CD14-positive monocyte (primary cell): ENCODE data around the gene CMTM8. TPM values are rescaled to one million over a fixed set of nuclear protein-coding genes. Genes with fewer than 3 reads are reported as not detected.
A peak's percentile ranks its signal among the peaks of the same experiment; 100 is the strongest.

ENCODE experiments used
- DNase-seq, 3 donors: peaks; one replicate each; pipeline ENCODE4 v3.0.0-alpha.2; 2011 to 2022
- H2AFZ ChIP-seq: 2 replicates; pipeline ENCODE4 v1.6.0; 2012; ENCODE audit warnings: mild to moderate bottlenecking, low read depth, low read length, inconsistent platforms; ENCODE audit not compliant: insufficient read depth, poor library complexity, severe bottlenecking
- H3K27ac ChIP-seq, 2 donors: 1 replicate in 1 of 2; 2 replicates in 1 of 2; pipeline ENCODE4 v1.5.1; 2012 to 2013; ENCODE audit warnings: low read length in 2 of 2, control low read depth in 1 of 2, inconsistent platforms in 1 of 2, low read depth in 1 of 2, mild to moderate bottlenecking in 1 of 2
- H3K27me3 ChIP-seq, 2 donors: one replicate each; pipeline versions ENCODE4 v1.6.0 to v1.6.1; 2011 to 2013; ENCODE audit warnings: low read length in 2 of 2; ENCODE audit not compliant: control insufficient read depth in 2 of 2, insufficient read depth in 2 of 2
- H3K36me3 ChIP-seq, 2 donors: replicated peaks in 1 of 2; 1 replicate in 1 of 2; 2 replicates in 1 of 2; pipeline versions ENCODE4 v1.5.1 to v1.6.1; 2012 to 2013; ENCODE audit warnings: low read length in 2 of 2, control low read depth in 1 of 2, inconsistent platforms in 1 of 2, mild to moderate bottlenecking in 1 of 2; ENCODE audit not compliant: insufficient read depth in 2 of 2, control insufficient read depth in 1 of 2
- H3K4me1 ChIP-seq, 2 donors: 1 replicate in 1 of 2; 2 replicates in 1 of 2; pipeline versions ENCODE4 v1.5.1 to v1.6.1; 2012 to 2013; ENCODE audit warnings: low read length in 2 of 2, control low read depth in 1 of 2, inconsistent platforms in 1 of 2, mild to moderate bottlenecking in 1 of 2, moderate library complexity in 1 of 2; ENCODE audit not compliant: insufficient read depth in 2 of 2, control insufficient read depth in 1 of 2
- H3K4me2 ChIP-seq: replicated peaks from 2 replicates; pipeline ENCODE3; 2012; ENCODE audit warnings: low read length, moderate library complexity, mild to moderate bottlenecking; ENCODE audit not compliant: poor library complexity, severe bottlenecking; ENCODE audit errors: extremely low read depth
- H3K4me3 ChIP-seq, 3 experiments: fragments of 200-600 bp in 1 of 3; sonication (generic) in 1 of 3; replicated peaks in 1 of 3; 1 replicate in 2 of 3; 2 replicates in 1 of 3; pipeline ENCODE4 v1.5.1; 2011 to 2013; ENCODE audit warnings: low read length in 3 of 3, mild to moderate bottlenecking in 3 of 3, control low read depth in 2 of 3, low read depth in 2 of 3, inconsistent platforms in 1 of 3, moderate library complexity in 1 of 3
- H3K79me2 ChIP-seq: 2 replicates; pipeline ENCODE4 v1.6.0; 2012; ENCODE audit warnings: mild to moderate bottlenecking, control low read depth, inconsistent platforms, low read length, moderate library complexity; ENCODE audit not compliant: insufficient read depth
- H3K9ac ChIP-seq: 2 replicates; pipeline ENCODE4 v1.6.0; 2017; ENCODE audit warnings: low read length, mild to moderate bottlenecking; ENCODE audit not compliant: insufficient read depth, poor library complexity, severe bottlenecking
- H3K9me3 ChIP-seq, 2 donors: replicated peaks in 1 of 2; 1 replicate in 1 of 2; 2 replicates in 1 of 2; pipeline versions ENCODE4 v1.5.1 to v1.6.1; 2012 to 2013; ENCODE audit warnings: low read length in 2 of 2, control low read depth in 1 of 2; ENCODE audit not compliant: control insufficient read depth in 1 of 2, insufficient read depth in 1 of 2
- H4K20me1 ChIP-seq: 2 replicates; pipeline ENCODE4 v1.6.0; 2012; ENCODE audit warnings: mild to moderate bottlenecking, low read length, control low read depth, moderate library complexity; ENCODE audit not compliant: insufficient read depth
- H3K27ac Mint-ChIP-seq, 7 donors: one replicate each; pipeline ENCODE4 v1.8.0; 2020; ENCODE audit warnings: mild to moderate bottlenecking in 7 of 7, mixed read lengths in 7 of 7, moderate library complexity in 6 of 7, inconsistent platforms in 2 of 7
- H3K27me3 Mint-ChIP-seq, 3 donors: one replicate each; pipeline ENCODE4 v1.8.0; 2021 to 2022; ENCODE audit warnings: low read depth in 3 of 3, mild to moderate bottlenecking in 3 of 3, mixed read lengths in 3 of 3, moderate library complexity in 3 of 3, inconsistent platforms in 1 of 3
- H3K36me3 Mint-ChIP-seq, 2 donors: one replicate each; pipeline ENCODE4 v1.8.0; 2020; ENCODE audit warnings: mixed read lengths in 2 of 2, inconsistent platforms in 1 of 2, mild to moderate bottlenecking in 1 of 2
- H3K4me1 Mint-ChIP-seq: one replicate; pipeline ENCODE4 v1.8.0; 2020; ENCODE audit warnings: mild to moderate bottlenecking, mixed read lengths
- H3K4me3 Mint-ChIP-seq, 2 donors: one replicate each; pipeline ENCODE4 v1.8.0; 2020; ENCODE audit warnings: mild to moderate bottlenecking in 2 of 2, mixed read lengths in 2 of 2, moderate library complexity in 1 of 2
- H3K9me3 Mint-ChIP-seq, 7 donors: one replicate each; pipeline ENCODE4 v1.8.0; 2020 to 2022; ENCODE audit warnings: mixed read lengths in 7 of 7, mild to moderate bottlenecking in 6 of 7, moderate library complexity in 6 of 7, inconsistent platforms in 2 of 7
- WGBS: methylation state at CpG from one replicate; pipeline ENCODE4 v1.1.5; 2013; ENCODE audit warnings: missing lambda C conversion rate; ENCODE audit not compliant: insufficient coverage; 5-methylcytosine and 5-hydroxymethylcytosine counted together
- intact Hi-C, 2 donors: fragments of 100-400 bp; cut with micrococcal nuclease; formaldehyde crosslinking; loops; one replicate each; pipeline versions ENCODE4 v1.15.0 to v1.15.1; 2023
- polyA plus RNA-seq, 3 donors: library from polyadenylated mRNA; depleted of rRNA in 1 of 3; unstranded in 2 of 3; stranded (reverse) in 1 of 3; fragments of 300-500 nt in 2 of 3; fragments of >200 nt in 1 of 3; fragmentation: Illumina TruSeq in 2 of 3; gene quantifications; 1 replicate in 2 of 3; 2 replicates in 1 of 3; pipeline ENCODE4 v1.2.3, GENCODE V29; 2012 to 2021
- TF ChIP-seq, protein P1 (sequence below): fragments of 200-600 bp; IDR thresholded peaks from one replicate; pipeline ENCODE4 v1.8.0; 2022; ENCODE audit warnings: antibody characterized with exemption, mild to moderate bottlenecking

CMTM8 gene
- polyA plus RNA-seq, 3 donors: 0.46 to 2.5 (median 0.94) TPM

DNA sequence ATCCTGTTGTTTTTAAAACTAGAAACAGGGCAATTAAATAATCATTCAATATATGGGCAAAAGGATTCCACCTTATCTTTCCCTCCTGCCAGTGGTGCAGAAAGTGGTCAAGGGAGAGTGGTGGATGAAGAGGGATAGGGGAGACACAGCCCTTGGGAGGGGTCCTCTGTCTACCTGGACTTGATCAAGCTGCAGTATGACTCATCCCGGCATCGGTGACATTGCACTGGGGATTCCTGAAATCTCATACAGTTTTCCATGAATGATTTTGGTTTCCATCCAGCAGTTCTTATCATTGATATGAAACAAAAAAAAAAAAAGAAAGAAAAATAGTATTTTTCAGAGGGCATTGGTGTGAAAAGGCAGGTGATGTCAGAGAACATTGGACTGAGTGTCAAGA, 62.9 kb downstream of the CMTM8 start:
- H4K20me1 ChIP-seq: no peaks in the 10 kb centered on the region
- no peak overlapping the region for H3K27ac Mint-ChIP-seq
- H3K4me3 ChIP-seq: no peak overlapping the region
- TF ChIP-seq, protein P1, sequence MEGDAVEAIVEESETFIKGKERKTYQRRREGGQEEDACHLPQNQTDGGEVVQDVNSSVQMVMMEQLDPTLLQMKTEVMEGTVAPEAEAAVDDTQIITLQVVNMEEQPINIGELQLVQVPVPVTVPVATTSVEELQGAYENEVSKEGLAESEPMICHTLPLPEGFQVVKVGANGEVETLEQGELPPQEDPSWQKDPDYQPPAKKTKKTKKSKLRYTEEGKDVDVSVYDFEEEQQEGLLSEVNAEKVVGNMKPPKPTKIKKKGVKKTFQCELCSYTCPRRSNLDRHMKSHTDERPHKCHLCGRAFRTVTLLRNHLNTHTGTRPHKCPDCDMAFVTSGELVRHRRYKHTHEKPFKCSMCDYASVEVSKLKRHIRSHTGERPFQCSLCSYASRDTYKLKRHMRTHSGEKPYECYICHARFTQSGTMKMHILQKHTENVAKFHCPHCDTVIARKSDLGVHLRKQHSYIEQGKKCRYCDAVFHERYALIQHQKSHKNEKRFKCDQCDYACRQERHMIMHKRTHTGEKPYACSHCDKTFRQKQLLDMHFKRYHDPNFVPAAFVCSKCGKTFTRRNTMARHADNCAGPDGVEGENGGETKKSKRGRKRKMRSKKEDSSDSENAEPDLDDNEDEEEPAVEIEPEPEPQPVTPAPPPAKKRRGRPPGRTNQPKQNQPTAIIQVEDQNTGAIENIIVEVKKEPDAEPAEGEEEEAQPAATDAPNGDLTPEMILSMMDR: no peak
- no peak overlapping the region for H3K27ac ChIP-seq
- no peaks in the 10 kb centered on the region for H3K4me1 ChIP-seq
- peaks cover 0 to 5% (median 2%) of the 10 kb centered on the region in 3 donors for H3K27me3 Mint-ChIP-seq
- H3K9me3 Mint-ChIP-seq: peaks cover 0 to 3% (median 0%) of the 10 kb centered on the region in 7 donors
- no peaks in the 10 kb centered on the region for H3K79me2 ChIP-seq
- H3K36me3 Mint-ChIP-seq: no peaks in the 10 kb centered on the region
- no CpG with 5 or more reads among the region's 2 CpGs for WGBS
- H2AFZ ChIP-seq: no peak overlapping the region
- H3K4me1 Mint-ChIP-seq: peaks cover 4% of the 10 kb centered on the region
- H3K36me3 ChIP-seq: no peaks in the 10 kb centered on the region
- no peak overlapping the region for H3K4me3 Mint-ChIP-seq
- intact Hi-C loops: loop anchor here in 1 of 2 donors (10.0 kb wide), 1 partner anchor 143 kb away; no protein-coding TSS in a partner anchor
- DNase-seq: no peak
- H3K9ac ChIP-seq: no peak overlapping the region
- no peaks in the 10 kb centered on the region for H3K9me3 ChIP-seq
- H3K4me2 ChIP-seq: no peak overlapping the region
- no peaks in the 10 kb centered on the region for H3K27me3 ChIP-seq

DNA sequence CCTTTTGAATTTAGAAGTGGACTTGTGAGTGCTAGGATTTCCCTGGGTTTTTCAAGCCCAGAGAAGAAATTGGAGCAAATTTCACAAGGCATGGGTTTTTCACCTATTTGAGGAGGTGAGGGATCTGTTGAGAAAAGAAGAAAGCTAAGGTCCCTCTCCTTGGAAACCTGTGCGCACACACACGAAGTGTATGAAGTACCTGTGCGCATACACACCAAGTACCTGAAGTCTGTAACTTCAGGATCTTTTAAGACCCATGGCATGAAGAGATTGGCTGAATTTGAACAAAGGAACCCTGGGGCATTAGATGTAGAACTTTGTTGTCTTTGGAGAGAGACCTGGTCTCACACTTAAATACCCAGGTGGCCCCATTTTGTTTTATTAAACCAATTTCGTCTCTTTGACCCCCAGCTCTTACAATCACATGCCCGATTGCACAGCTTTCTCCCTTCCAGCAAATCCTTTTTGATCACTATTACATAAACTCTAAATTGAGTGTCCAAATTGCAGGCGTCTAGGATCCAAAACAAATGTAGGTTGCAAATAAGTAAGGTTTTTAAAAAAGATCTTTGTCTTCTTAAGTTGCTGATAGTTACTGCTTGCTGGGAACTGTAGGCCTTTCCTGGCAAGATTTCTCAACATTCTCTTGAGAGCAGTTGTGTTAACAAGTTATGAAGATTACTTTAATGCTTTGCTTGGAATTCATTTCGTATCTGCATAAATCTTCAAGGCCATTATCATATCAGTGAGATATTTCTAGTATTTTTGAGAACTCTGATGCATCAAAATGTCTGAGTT, 64.3 kb downstream of the CMTM8 start:
- Histone ChIP-seq H3K27me3 (no peaks in the 10 kb centered on the region), H3K79me2 (no peaks in the 10 kb centered on the region), H3K4me1 (no peaks in the 10 kb centered on the region), H3K9me3 (no peaks in the 10 kb centered on the region), H3K36me3 (no peaks in the 10 kb centered on the region), H3K27ac (no peak overlapping the region), H3K9ac (no peak overlapping the region), H4K20me1 (no peaks in the 10 kb centered on the region), H3K4me2 (no peak overlapping the region), H3K4me3 (no peak overlapping the region), H2AFZ (no peak overlapping the region)
- DNase-seq: no peak
- Mint-ChIP-seq H3K27me3 (peaks cover 0 to 6% (median 0%) of the 10 kb centered on the region in 3 donors), H3K27ac (peak overlapping the region in 1 of 7 donors; percentile 63), H3K9me3 (peaks cover 0 to 4% (median 0%) of the 10 kb centered on the region in 7 donors), H3K36me3 (no peaks in the 10 kb centered on the region), H3K4me3 (no peak overlapping the region), H3K4me1 (peaks cover 2% of the 10 kb centered on the region)
- WGBS: 91% methylated on average over 4 of the region's 7 CpGs
- intact Hi-C loops: loop anchor here in 1 of 2 donors (10.0 kb wide), 1 partner anchor 142 kb away; no protein-coding TSS in a partner anchor
- TF ChIP-seq, protein P1: no peak
